Neural crest cell (in vitro differentiated cells): ENCODE data around the gene CLEC10A. TPM values are rescaled to one million over a fixed set of nuclear protein-coding genes. Genes with fewer than 3 reads are reported as not detected.
"Not testable (repeated sequence)": the region's sequence is repeated elsewhere in the genome, so short reads cannot be mapped to it uniquely, and the experiment has no call there.

Experiments
- DNase-seq: peaks from one replicate; pipeline ENCODE4 v3.0.0; 2021; ENCODE audit warnings: low read depth, mixed read lengths, low spot score
- H3K27ac Mint-ChIP-seq: one replicate; pipeline ENCODE4 v1.8.0; 2021; ENCODE audit warnings: mild to moderate bottlenecking, mixed read lengths; ENCODE audit not compliant: unreplicated experiment
- H3K27me3 Mint-ChIP-seq: 2 replicates; pipeline ENCODE4 v1.8.0; 2021; ENCODE audit warnings: low read depth, mild to moderate bottlenecking, mixed read lengths
- H3K36me3 Mint-ChIP-seq: 2 replicates; pipeline ENCODE4 v1.8.0; 2021; ENCODE audit warnings: low read depth, mild to moderate bottlenecking, mixed read lengths
- H3K4me1 Mint-ChIP-seq: 2 replicates; pipeline ENCODE4 v1.8.0; 2021; ENCODE audit warnings: mixed read lengths
- H3K4me3 Mint-ChIP-seq: one replicate; pipeline ENCODE4 v1.8.0; 2021; ENCODE audit warnings: mild to moderate bottlenecking, mixed read lengths
- H3K9me3 Mint-ChIP-seq: 2 replicates; pipeline ENCODE4 v1.8.0; 2021; ENCODE audit warnings: mixed read lengths
- total RNA-seq: library from RNA; stranded (reverse); gene quantifications from 2 replicates; pipeline ENCODE4 v1.2.1, GENCODE V29; 2021
- TF ChIP-seq, protein P1 (sequence below): fragments of 200-600 bp; sonication (generic); conservative IDR thresholded peaks from 2 replicates; pipeline ENCODE4 v1.5.0; 2021; ENCODE audit warnings: antibody characterized with exemption, mild to moderate bottlenecking

Gene CLEC10A
- total RNA-seq, 1 donor from 2014 or later, result not detected

DNA sequence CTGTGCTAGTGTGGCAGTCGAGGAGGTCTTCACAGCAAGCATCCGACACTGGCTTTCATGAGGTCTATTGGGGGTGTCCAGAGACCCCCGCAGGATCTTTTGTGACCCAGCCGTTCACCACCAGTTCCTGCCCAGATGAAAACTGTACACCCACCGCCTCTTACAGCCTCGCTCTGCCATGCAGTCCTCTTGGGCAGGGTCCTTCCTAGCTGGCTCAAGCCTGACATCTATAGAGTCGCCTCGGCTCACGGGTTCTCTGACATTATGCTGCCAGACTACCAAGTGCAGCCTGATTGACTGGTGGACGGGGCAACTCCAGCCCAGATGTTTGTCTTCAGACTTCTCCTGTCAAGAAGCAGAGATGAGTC lies 14.6 kb upstream of the CLEC10A start:
- H3K27ac Mint-ChIP-seq, result no peak overlapping the region
- DNase-seq, result no peak
- no peaks in the 10 kb centered on the region for H3K9me3 Mint-ChIP-seq
- no peaks in the 10 kb centered on the region for H3K36me3 Mint-ChIP-seq
- no peaks in the 10 kb centered on the region for H3K4me1 Mint-ChIP-seq
- no peaks in the 10 kb centered on the region for H3K27me3 Mint-ChIP-seq
- TF ChIP-seq, protein P1, sequence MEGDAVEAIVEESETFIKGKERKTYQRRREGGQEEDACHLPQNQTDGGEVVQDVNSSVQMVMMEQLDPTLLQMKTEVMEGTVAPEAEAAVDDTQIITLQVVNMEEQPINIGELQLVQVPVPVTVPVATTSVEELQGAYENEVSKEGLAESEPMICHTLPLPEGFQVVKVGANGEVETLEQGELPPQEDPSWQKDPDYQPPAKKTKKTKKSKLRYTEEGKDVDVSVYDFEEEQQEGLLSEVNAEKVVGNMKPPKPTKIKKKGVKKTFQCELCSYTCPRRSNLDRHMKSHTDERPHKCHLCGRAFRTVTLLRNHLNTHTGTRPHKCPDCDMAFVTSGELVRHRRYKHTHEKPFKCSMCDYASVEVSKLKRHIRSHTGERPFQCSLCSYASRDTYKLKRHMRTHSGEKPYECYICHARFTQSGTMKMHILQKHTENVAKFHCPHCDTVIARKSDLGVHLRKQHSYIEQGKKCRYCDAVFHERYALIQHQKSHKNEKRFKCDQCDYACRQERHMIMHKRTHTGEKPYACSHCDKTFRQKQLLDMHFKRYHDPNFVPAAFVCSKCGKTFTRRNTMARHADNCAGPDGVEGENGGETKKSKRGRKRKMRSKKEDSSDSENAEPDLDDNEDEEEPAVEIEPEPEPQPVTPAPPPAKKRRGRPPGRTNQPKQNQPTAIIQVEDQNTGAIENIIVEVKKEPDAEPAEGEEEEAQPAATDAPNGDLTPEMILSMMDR, result no peak
- H3K4me3 Mint-ChIP-seq, result no peak overlapping the region

DNA sequence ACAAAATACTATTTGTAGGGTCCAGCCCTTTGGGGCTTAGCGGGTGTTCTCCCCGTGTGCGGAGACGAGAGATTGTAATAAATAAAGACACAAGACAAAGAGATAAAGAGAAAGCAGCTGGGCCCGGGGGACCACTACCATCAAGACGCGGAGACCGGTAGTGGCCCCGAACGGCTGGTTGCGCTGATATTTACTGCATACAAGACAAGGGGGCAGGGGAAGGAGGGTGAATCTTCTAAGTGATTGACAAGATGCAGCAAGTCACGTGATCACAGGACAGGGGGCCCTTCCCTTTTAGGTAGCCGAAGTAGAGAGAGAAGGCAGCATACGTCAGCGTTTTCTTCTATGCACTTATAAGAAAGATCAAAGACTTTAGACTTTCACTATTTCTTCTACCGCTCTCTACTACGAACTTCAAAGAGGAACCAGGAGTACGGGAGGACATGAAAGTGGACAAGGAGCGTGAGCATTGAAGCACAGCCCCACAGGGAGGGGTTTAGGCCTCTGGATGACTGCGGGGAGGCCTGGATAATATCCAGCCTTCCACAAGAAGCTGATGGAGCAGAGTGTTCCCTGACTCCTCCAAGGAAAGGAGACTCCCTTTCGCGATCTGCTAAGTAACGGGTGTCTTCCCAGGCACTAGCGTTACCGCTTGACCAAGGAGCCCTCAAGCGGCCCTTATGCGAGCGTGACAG lies 11.4 kb upstream of the CLEC10A start:
- H3K36me3 Mint-ChIP-seq, H3K27me3 Mint-ChIP-seq, DNase-seq, H3K9me3 Mint-ChIP-seq, H3K27ac Mint-ChIP-seq, H3K4me3 Mint-ChIP-seq, H3K4me1 Mint-ChIP-seq: not testable (repeated sequence)

GRCh38 chr17:7089570-7089969 lies 9.5 kb upstream of the CLEC10A start:
- not testable (repeated sequence) for H3K4me1 Mint-ChIP-seq, H3K27ac Mint-ChIP-seq, H3K36me3 Mint-ChIP-seq, H3K4me3 Mint-ChIP-seq, H3K9me3 Mint-ChIP-seq, DNase-seq, H3K27me3 Mint-ChIP-seq

DNA sequence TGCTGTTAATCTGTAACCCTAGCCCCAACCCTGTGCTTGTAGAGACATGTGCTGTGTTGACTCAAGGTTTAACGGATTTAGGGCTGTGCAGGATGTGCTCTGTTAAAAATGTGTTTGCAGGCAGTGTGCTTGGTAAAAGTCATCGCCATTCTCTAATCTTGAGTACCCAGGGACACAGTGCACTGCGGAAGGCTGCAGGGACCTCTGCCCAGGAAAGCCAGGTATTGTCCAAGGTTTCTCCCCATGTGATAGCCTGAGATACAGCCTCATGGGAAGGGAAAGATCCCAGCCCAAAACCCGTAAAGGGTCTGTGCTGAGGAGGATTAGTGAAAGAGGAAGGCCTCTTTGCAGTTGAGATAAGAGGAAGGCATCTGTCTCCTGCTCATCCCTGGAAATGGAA lies 8.4 kb upstream of the CLEC10A start:
- H3K27ac Mint-ChIP-seq, H3K36me3 Mint-ChIP-seq, H3K27me3 Mint-ChIP-seq, DNase-seq, H3K4me3 Mint-ChIP-seq, H3K4me1 Mint-ChIP-seq, H3K9me3 Mint-ChIP-seq: not testable (repeated sequence)

DNA sequence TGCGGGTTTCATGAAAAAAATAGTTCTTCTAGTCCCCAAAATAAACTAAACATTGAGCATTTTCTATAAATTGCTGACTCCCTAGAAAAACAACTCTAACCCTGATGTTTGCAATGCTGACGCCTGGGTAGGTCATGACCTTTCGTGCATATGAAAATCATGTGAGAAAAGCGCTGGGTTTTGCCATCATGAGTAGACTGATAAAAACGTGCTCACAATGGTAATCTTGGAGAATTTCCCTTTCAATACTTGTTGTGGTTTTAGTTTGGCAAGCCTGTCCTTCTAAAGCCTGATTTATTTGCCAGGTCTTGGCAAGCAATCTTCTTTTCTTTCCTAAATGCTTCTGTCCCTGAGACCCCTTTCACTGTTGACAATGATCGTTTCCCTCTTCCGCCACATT lies 4.0 kb upstream of the CLEC10A start:
- Mint-ChIP-seq H3K27ac (peak overlapping the region; percentile 20), H3K36me3 (no peaks in the 10 kb centered on the region), H3K4me1 (peaks cover 4% of the 10 kb centered on the region), H3K4me3 (no peak overlapping the region), H3K27me3 (no peaks in the 10 kb centered on the region), H3K9me3 (peaks cover 7% of the 10 kb centered on the region)
- no peak for DNase-seq
- TF ChIP-seq, protein P1, result no peak

DNA sequence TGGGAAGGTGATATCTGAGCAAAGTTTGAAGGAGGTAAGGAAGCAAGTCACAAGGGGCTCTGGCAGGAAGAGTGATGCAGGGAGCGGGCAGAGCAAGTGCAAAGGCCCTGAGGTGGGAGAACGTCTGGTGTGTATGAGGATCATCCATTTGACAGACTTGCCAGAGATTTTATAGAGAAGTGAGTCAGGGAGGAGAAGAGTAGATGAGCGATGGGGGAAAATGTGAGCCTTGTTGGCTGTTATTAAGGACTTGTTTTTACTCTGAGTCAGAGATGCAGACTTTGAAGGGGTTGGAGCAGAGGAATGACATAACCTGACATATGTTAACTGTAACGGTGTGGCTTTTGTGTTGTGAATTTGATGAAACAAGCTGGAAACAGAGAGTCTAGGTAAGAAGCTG lies 3.5 kb upstream of the CLEC10A start:
- Mint-ChIP-seq H3K9me3 (peaks cover 9% of the 10 kb centered on the region), H3K27ac (no peak overlapping the region), H3K4me3 (no peak overlapping the region), H3K27me3 (no peaks in the 10 kb centered on the region), H3K4me1 (peaks cover 4% of the 10 kb centered on the region), H3K36me3 (no peaks in the 10 kb centered on the region)
- TF ChIP-seq, protein P1, result no peak
- DNase-seq, result no peak

GRCh38 chr17:7081341-7082062 lies 1.5 kb upstream of the CLEC10A start:
- Mint-ChIP-seq H3K9me3 (peaks cover 9% of the 10 kb centered on the region), H3K4me1 (no peaks in the 10 kb centered on the region), H3K27ac (no peak overlapping the region), H3K4me3 (no peak overlapping the region), H3K27me3 (no peaks in the 10 kb centered on the region), H3K36me3 (no peaks in the 10 kb centered on the region)
- no peak for DNase-seq
- TF ChIP-seq, protein P1, result no peak
